Subcutaneous abdominal adipose tissue (tissue), 5 donors: Measurements from ENCODE around the gene SH2D4B.

Source experiments
- H3K27ac ChIP-seq: one replicate; pipeline ENCODE4 v1.7.0; 2013; ENCODE audit warnings: low read depth, mild to moderate bottlenecking, inconsistent platforms, low read length, moderate library complexity
- H3K27me3 ChIP-seq, 5 donors: one replicate each; pipeline ENCODE4 v1.7.0; 2013; ENCODE audit warnings: low read length in 5 of 5, inconsistent platforms in 1 of 5; ENCODE audit not compliant: control insufficient read depth in 5 of 5, insufficient read depth in 4 of 5
- H3K36me3 ChIP-seq, 5 donors: one replicate each; pipeline ENCODE4 v1.7.0; 2013; ENCODE audit warnings: low read length in 5 of 5; ENCODE audit not compliant: control insufficient read depth in 5 of 5, insufficient read depth in 5 of 5
- H3K4me1 ChIP-seq, 5 donors: one replicate each; pipeline ENCODE4 v1.7.0; 2013; ENCODE audit warnings: low read length in 5 of 5, mild to moderate bottlenecking in 3 of 5, moderate library complexity in 1 of 5; ENCODE audit not compliant: control insufficient read depth in 5 of 5, insufficient read depth in 5 of 5
- H3K4me3 ChIP-seq, 5 donors: one replicate each; pipeline ENCODE4 v1.7.0; 2013; ENCODE audit warnings: low read length in 5 of 5, low read depth in 1 of 5
- H3K9ac ChIP-seq, 5 donors: one replicate each; pipeline ENCODE4 v1.7.0; 2013; ENCODE audit warnings: low read length in 5 of 5, mild to moderate bottlenecking in 4 of 5, moderate library complexity in 3 of 5
- H3K9me3 ChIP-seq, 5 donors: one replicate each; pipeline ENCODE4 v1.7.0; 2013; ENCODE audit warnings: low read length in 5 of 5; ENCODE audit not compliant: control insufficient read depth in 5 of 5
- donor health status: healthy.
- donor health status: healthy.
- donor health status: healthy.
- donor health status: healthy.
- donor health status: healthy.

The SH2D4B gene

GRCh38 chr10:80567292-80567691 is 29.6 kb downstream of the SH2D4B start:
- Histone ChIP-seq H3K9me3 (no peaks in the 10 kb centered on the region), H3K4me3 (no peak overlapping the region), H3K27me3 (peaks cover 0 to 8% (median 0%) of the 10 kb centered on the region in 5 donors), H3K4me1 (no peaks in the 10 kb centered on the region), H3K36me3 (no peaks in the 10 kb centered on the region), H3K27ac (no peak overlapping the region), H3K9ac (no peak overlapping the region)

- H3K9ac ChIP-seq: no peak overlapping the region
- H3K9me3 ChIP-seq: no peaks in the 10 kb centered on the region
- no peak overlapping the region for H3K27ac ChIP-seq
- peaks cover 0 to 8% (median 0%) of the 10 kb centered on the region in 5 donors for H3K27me3 ChIP-seq
- no peak overlapping the region for H3K4me3 ChIP-seq
- no peaks in the 10 kb centered on the region for H3K4me1 ChIP-seq
- no peaks in the 10 kb centered on the region for H3K36me3 ChIP-seq
Measured at GRCh38 chr10:80569131-80569895, 31.6 kb downstream of the SH2D4B start.

GRCh38 chr10:80571352-80571751 is 33.6 kb downstream of the SH2D4B start:
- Histone ChIP-seq H3K4me3 (no peak overlapping the region), H3K27me3 (peaks cover 0 to 8% (median 0%) of the 10 kb centered on the region in 5 donors), H3K36me3 (no peaks in the 10 kb centered on the region), H3K9me3 (no peaks in the 10 kb centered on the region), H3K4me1 (no peaks in the 10 kb centered on the region), H3K9ac (no peak overlapping the region), H3K27ac (no peak overlapping the region)

GRCh38 chr10:80579181-80579763 is 41.6 kb downstream of the SH2D4B start:
- Histone ChIP-seq H3K9ac (no peak overlapping the region), H3K4me3 (no peak overlapping the region), H3K27me3 (no peaks in the 10 kb centered on the region), H3K36me3 (no peaks in the 10 kb centered on the region), H3K27ac (no peak overlapping the region), H3K9me3 (peaks cover 0 to 6% (median 3%) of the 10 kb centered on the region in 5 donors), H3K4me1 (peaks cover 0 to 7% (median 2%) of the 10 kb centered on the region in 5 donors)

GRCh38 chr10:80579849-80580637 is 42.3 kb downstream of the SH2D4B start:
- H3K4me1 ChIP-seq: peaks cover 0 to 7% (median 2%) of the 10 kb centered on the region in 5 donors
- no peak overlapping the region for H3K9ac ChIP-seq
- peaks cover 0 to 6% (median 3%) of the 10 kb centered on the region in 5 donors for H3K9me3 ChIP-seq
- H3K4me3 ChIP-seq: no peak overlapping the region
- H3K36me3 ChIP-seq: no peaks in the 10 kb centered on the region
- H3K27ac ChIP-seq: no peak overlapping the region
- no peaks in the 10 kb centered on the region for H3K27me3 ChIP-seq

GRCh38 chr10:80580638-80581468 is 43.2 kb downstream of the SH2D4B start:
- H3K4me1 ChIP-seq: peaks cover 0 to 7% (median 2%) of the 10 kb centered on the region in 5 donors
- no peak overlapping the region for H3K9ac ChIP-seq
- peaks cover 0 to 6% (median 3%) of the 10 kb centered on the region in 5 donors for H3K9me3 ChIP-seq
- no peak overlapping the region for H3K4me3 ChIP-seq
- H3K27ac ChIP-seq: no peak overlapping the region
- H3K27me3 ChIP-seq: no peaks in the 10 kb centered on the region
- H3K36me3 ChIP-seq: no peaks in the 10 kb centered on the region

GRCh38 chr10:80581469-80581835 is 43.8 kb downstream of the SH2D4B start:
- Histone ChIP-seq H3K27me3 (no peaks in the 10 kb centered on the region), H3K9ac (no peak overlapping the region), H3K27ac (no peak overlapping the region), H3K4me3 (no peak overlapping the region), H3K4me1 (peaks cover 0 to 7% (median 2%) of the 10 kb centered on the region in 5 donors), H3K36me3 (no peaks in the 10 kb centered on the region), H3K9me3 (peaks cover 0 to 6% (median 3%) of the 10 kb centered on the region in 5 donors)

- no peak overlapping the region for H3K4me3 ChIP-seq
- no peak overlapping the region for H3K27ac ChIP-seq
- H3K4me1 ChIP-seq: peaks cover 0 to 7% (median 2%) of the 10 kb centered on the region in 5 donors
- no peak overlapping the region for H3K9ac ChIP-seq
- no peaks in the 10 kb centered on the region for H3K9me3 ChIP-seq
- H3K27me3 ChIP-seq: no peaks in the 10 kb centered on the region
- no peaks in the 10 kb centered on the region for H3K36me3 ChIP-seq
Measured at GRCh38 chr10:80582286-80582960, 44.7 kb downstream of the SH2D4B start.

- no peaks in the 10 kb centered on the region for H3K27me3 ChIP-seq
- H3K9ac ChIP-seq: no peak overlapping the region
- no peak overlapping the region for H3K27ac ChIP-seq
- no peaks in the 10 kb centered on the region for H3K9me3 ChIP-seq
- no peaks in the 10 kb centered on the region for H3K36me3 ChIP-seq
- H3K4me1 ChIP-seq: peaks cover 0 to 7% (median 2%) of the 10 kb centered on the region in 5 donors
- no peak overlapping the region for H3K4me3 ChIP-seq
Measured at GRCh38 chr10:80583685-80584084, 46.0 kb downstream of the SH2D4B start.
